ENCODE results near the gene DENND5A.
"Not testable (repeated sequence)": the region's sequence is repeated elsewhere in the genome, so short reads cannot be mapped to it uniquely, and the experiment has no call there.

Gene DENND5A

GRCh38 chr11:9177438-9178091 is 87.6 kb downstream of the DENND5A start:
- no peak for DNase-seq (ENCODE audit: extremely low read depth, low read depth)
- H3K4me3 ChIP-seq (replicated peaks; ENCODE audit: low read depth, low read length) = no peak overlapping the region
- TF ChIP-seq CTCF (IDR thresholded peaks at IDR 0.05; ENCODE audit: low read depth, low read length, missing control alignments) = no peak

GRCh38 chr11:9176550-9176949 is 88.6 kb downstream of the DENND5A start:
- DNase-seq (ENCODE audit: extremely low read depth, low read depth) = no peak
- no peak for TF ChIP-seq CTCF (IDR thresholded peaks at IDR 0.05; ENCODE audit: low read depth, low read length, missing control alignments)
- H3K4me3 ChIP-seq (replicated peaks; ENCODE audit: low read depth, low read length) = no peak overlapping the region

GRCh38 chr11:9176136-9176535 is 89.0 kb downstream of the DENND5A start:
- no peak for TF ChIP-seq CTCF (IDR thresholded peaks at IDR 0.05; ENCODE audit: low read depth, low read length, missing control alignments)
- no peak for DNase-seq (ENCODE audit: extremely low read depth, low read depth)
- H3K4me3 ChIP-seq (replicated peaks; ENCODE audit: low read depth, low read length) = no peak overlapping the region

GRCh38 chr11:9172389-9172788 is 92.8 kb downstream of the DENND5A start:
- no peak for DNase-seq (ENCODE audit: extremely low read depth, low read depth)
- TF ChIP-seq CTCF (IDR thresholded peaks at IDR 0.05; ENCODE audit: low read depth, low read length, missing control alignments) = no peak
- H3K4me3 ChIP-seq (replicated peaks; ENCODE audit: low read depth, low read length) = no peak overlapping the region

- no peak for DNase-seq (ENCODE audit: extremely low read depth, low read depth)
- no peak overlapping the region for H3K4me3 ChIP-seq (replicated peaks; ENCODE audit: low read depth, low read length)
- no peak for TF ChIP-seq CTCF (IDR thresholded peaks at IDR 0.05; ENCODE audit: low read depth, low read length, missing control alignments)
Observed at GRCh38 chr11:9170450-9170849, 94.7 kb downstream of the DENND5A start.

GRCh38 chr11:9169595-9170295 is 95.4 kb downstream of the DENND5A start:
- no peak for TF ChIP-seq CTCF (IDR thresholded peaks at IDR 0.05; ENCODE audit: low read depth, low read length, missing control alignments)
- DNase-seq (ENCODE audit: extremely low read depth, low read depth) = no peak

GRCh38 chr11:9161991-9162390 is 103.2 kb downstream of the DENND5A start:
- H3K4me3 ChIP-seq (replicated peaks; ENCODE audit: low read depth, low read length); DNase-seq (ENCODE audit: extremely low read depth, low read depth): not testable (repeated sequence)

More at GRCh38 chr11:9169595-9170295, 95.4 kb downstream of the DENND5A start:
- no peak overlapping the region for H3K4me3 ChIP-seq (replicated peaks; ENCODE audit: low read depth, low read length)
